H1 (cell line): ENCODE data around the gene CMTM5. TPM values are rescaled to one million over a fixed set of nuclear protein-coding genes. Genes with fewer than 3 reads are reported as not detected.

Source experiments
- CTCF ChIA-PET: fragments of 300-600 bp; sonication (Branson Sonifier 250); formaldehyde crosslinking; loops from one replicate; lab custom pipeline; 2021; ENCODE audit not compliant: partially characterized antibody; lab: Charles Lee
- POLR2A ChIA-PET: fragments of 300-600 bp; sonication (Branson Sonifier 250); formaldehyde crosslinking; loops from one replicate; lab custom pipeline; 2021; ENCODE audit warnings: inconsistent platforms; ENCODE audit not compliant: partially characterized antibody; lab: Charles Lee
- DNase-seq, 2 experiments: peaks; one replicate each; pipeline versions ENCODE4 v3.0.0 to v3.0.0-alpha.2; 2010 to 2022; ENCODE audit warnings: low spot score in 2 of 2, low read depth in 1 of 2, mixed read lengths in 1 of 2
- FAIRE-seq: peaks from 2 replicates; lab custom pipeline; 2011; peaks lifted over from hg19 to GRCh38; lab: Jason Lieb, UNC
- H2AFZ ChIP-seq: 2 replicates; pipeline ENCODE4 v1.8.1; 2012; ENCODE audit warnings: low read length, inconsistent platforms
- H2AK5ac ChIP-seq: 2 replicates; pipeline ENCODE4 v1.6.1; 2013; ENCODE audit warnings: low read depth, low read length
- H2BK120ac ChIP-seq: replicated peaks from 2 replicates; pipeline ENCODE3; 2013; ENCODE audit warnings: low read depth, low read length, inconsistent platforms
- H2BK12ac ChIP-seq: 2 replicates; pipeline ENCODE4 v1.6.1; 2013; ENCODE audit warnings: low read depth, low read length
- H2BK15ac ChIP-seq: 2 replicates; pipeline ENCODE4 v1.6.1; 2013; ENCODE audit warnings: low read length
- H2BK20ac ChIP-seq: 2 replicates; pipeline ENCODE4 v1.6.1; 2013; ENCODE audit warnings: low read length
- H2BK5ac ChIP-seq: 2 replicates; pipeline ENCODE4 v1.6.1; 2013; ENCODE audit warnings: low read depth, low read length
- H3K14ac ChIP-seq: 2 replicates; pipeline ENCODE4 v1.6.1; 2013; ENCODE audit warnings: inconsistent platforms; ENCODE audit not compliant: insufficient read length
- H3K18ac ChIP-seq: 2 replicates; pipeline ENCODE4 v1.6.1; 2013; ENCODE audit warnings: low read length; ENCODE audit errors: extremely low read depth
- H3K23ac ChIP-seq: 2 replicates; pipeline ENCODE4 v1.6.1; 2013; ENCODE audit warnings: inconsistent platforms; ENCODE audit not compliant: insufficient read length
- H3K23me2 ChIP-seq: 2 replicates; pipeline ENCODE4 v1.6.1; 2013; ENCODE audit warnings: low read depth, low read length
- H3K27ac ChIP-seq: 2 replicates; pipeline ENCODE4 v1.6.1; 2011; ENCODE audit warnings: low read depth, low read length, inconsistent platforms
- H3K27me3 ChIP-seq, 4 experiments: replicated peaks in 1 of 4; 1 replicate in 1 of 4; 2 replicates in 3 of 4; pipeline versions ENCODE4 v1.6.1 to v1.8.1; 2011 to 2013; ENCODE audit warnings: low read length in 3 of 4, mild to moderate bottlenecking in 3 of 4, inconsistent platforms in 2 of 4, mixed read lengths in 2 of 4, moderate library complexity in 1 of 4; ENCODE audit not compliant: control insufficient read depth in 3 of 4, insufficient read depth in 3 of 4; ENCODE audit errors: extremely low read depth in 1 of 4
- H3K36me3 ChIP-seq, 4 experiments: 2 replicates each; pipeline versions ENCODE4 v1.6.1 to v1.8.1; 2011 to 2013; ENCODE audit warnings: mild to moderate bottlenecking in 4 of 4, low read length in 3 of 4, moderate library complexity in 2 of 4, control low read depth in 1 of 4, inconsistent platforms in 1 of 4; ENCODE audit not compliant: insufficient read depth in 4 of 4, control insufficient read depth in 2 of 4
- H3K4ac ChIP-seq: replicated peaks from 2 replicates; pipeline ENCODE3; 2013; ENCODE audit warnings: low read length, low read depth, mixed read lengths, inconsistent platforms; ENCODE audit not compliant: insufficient read length
- H3K4me1 ChIP-seq, 4 experiments: replicated peaks in 1 of 4; 1 replicate in 1 of 4; 2 replicates in 3 of 4; pipeline versions ENCODE4 v1.6.1 to v1.8.1; 2011 to 2013; ENCODE audit warnings: low read length in 3 of 4, inconsistent platforms in 2 of 4, mixed read lengths in 1 of 4; ENCODE audit not compliant: insufficient read depth in 4 of 4, control insufficient read depth in 3 of 4
- H3K4me2 ChIP-seq, 2 experiments: 2 replicates each; pipeline versions ENCODE4 v1.6.1 to v1.8.1; 2011 to 2013; ENCODE audit warnings: low read depth in 2 of 2, low read length in 2 of 2, control low read depth in 1 of 2, inconsistent platforms in 1 of 2, mild to moderate bottlenecking in 1 of 2; ENCODE audit not compliant: insufficient read depth in 1 of 2
- H3K4me3 ChIP-seq, 4 experiments: fragments of 200-600, 300-600 bp in 1 of 4; sonication (generic), shearing (Covaris generic), sonication (Bioruptor Twin) in 1 of 4; 2 replicates each; pipeline versions ENCODE4 v1.5.1 to v1.8.1; 2011 to 2016; ENCODE audit warnings: low read length in 4 of 4, low read depth in 3 of 4, control low read depth in 2 of 4, inconsistent platforms in 2 of 4, mild to moderate bottlenecking in 2 of 4, mixed read lengths in 1 of 4, moderate library complexity in 1 of 4; ENCODE audit not compliant: insufficient read depth in 2 of 4; ENCODE audit errors: extremely low read depth in 1 of 4
- H3K56ac ChIP-seq: replicated peaks from 2 replicates; pipeline ENCODE3; 2013; ENCODE audit warnings: low read depth, mild to moderate bottlenecking, mixed read lengths, low read length, inconsistent platforms; ENCODE audit not compliant: insufficient read length
- H3K79me1 ChIP-seq: 2 replicates; pipeline ENCODE4 v1.6.1; 2013; ENCODE audit warnings: low read depth, low read length, control low read depth
- H3K79me2 ChIP-seq, 2 experiments: 2 replicates each; pipeline versions ENCODE4 v1.6.1 to v1.8.1; 2012 to 2013; ENCODE audit warnings: low read length in 2 of 2, mild to moderate bottlenecking in 2 of 2, inconsistent platforms in 1 of 2; ENCODE audit not compliant: insufficient read depth in 2 of 2, control insufficient read depth in 1 of 2
- H3K9ac ChIP-seq, 4 experiments: replicated peaks in 1 of 4; 1 replicate in 1 of 4; 2 replicates in 3 of 4; pipeline versions ENCODE4 v1.6.1 to v1.8.1; 2011 to 2013; ENCODE audit warnings: low read depth in 3 of 4, low read length in 3 of 4, control low read depth in 2 of 4, mild to moderate bottlenecking in 2 of 4, moderate library complexity in 2 of 4, inconsistent platforms in 1 of 4; ENCODE audit errors: extremely low read depth in 1 of 4
- H3K9me3 ChIP-seq, 2 experiments: 2 replicates each; pipeline versions ENCODE4 v1.6.1 to v1.8.1; 2012 to 2013; ENCODE audit warnings: mild to moderate bottlenecking in 2 of 2, moderate library complexity in 2 of 2, control low read depth in 1 of 2, inconsistent platforms in 1 of 2, low read depth in 1 of 2, low read length in 1 of 2, mixed read lengths in 1 of 2; ENCODE audit not compliant: insufficient read depth in 2 of 2
- H4K20me1 ChIP-seq, 2 experiments: replicated peaks in 1 of 2; 2 replicates each; pipeline versions ENCODE3 to v1.8.1; 2011 to 2013; ENCODE audit warnings: inconsistent platforms in 2 of 2, low read length in 2 of 2, mild to moderate bottlenecking in 1 of 2; ENCODE audit not compliant: insufficient read depth in 2 of 2, control insufficient read depth in 1 of 2
- H4K5ac ChIP-seq: 2 replicates; pipeline ENCODE4 v1.6.1; 2013; ENCODE audit warnings: low read length, low read depth, mixed read lengths, inconsistent platforms; ENCODE audit not compliant: insufficient read length
- H4K8ac ChIP-seq: 2 replicates; pipeline ENCODE4 v1.8.0; 2013; ENCODE audit warnings: mild to moderate bottlenecking, moderate library complexity, low read length, inconsistent platforms; ENCODE audit not compliant: insufficient read depth; ENCODE audit errors: extremely low read depth
- H4K91ac ChIP-seq: replicated peaks from 2 replicates; pipeline ENCODE3; 2013; ENCODE audit warnings: low read length, mixed read lengths, inconsistent platforms; ENCODE audit not compliant: insufficient read length
- BACH1 ChIP-seq: IDR thresholded peaks from 2 replicates; pipeline ENCODE4 v1.6.1; 2012; ENCODE audit warnings: low read length, improper control_type of control experiment
- E2F6 ChIP-seq: IDR thresholded peaks from 2 replicates; pipeline ENCODE4 v1.6.1; 2012; ENCODE audit warnings: inconsistent platforms
- EZH2 ChIP-seq: fragments of 200-600 bp; sonication (generic); IDR thresholded peaks from 2 replicates; pipeline ENCODE4 v1.7.1; 2012; ENCODE audit warnings: low read depth, mild to moderate bottlenecking, moderate library complexity, low read length, inconsistent platforms; ENCODE audit not compliant: severe bottlenecking
- JUN ChIP-seq: IDR thresholded peaks from 2 replicates; pipeline ENCODE4 v1.6.1; 2011; ENCODE audit warnings: low read depth, mild to moderate bottlenecking, improper control_type of control experiment, low read length
- POLR2AphosphoS5 ChIP-seq: IDR thresholded peaks from 2 replicates; pipeline ENCODE4 v1.6.1; 2011; ENCODE audit warnings: low read depth, low read length
- RXRA ChIP-seq: IDR thresholded peaks from 2 replicates; pipeline ENCODE4 v1.6.1; 2011; ENCODE audit warnings: low read depth, mild to moderate bottlenecking, low read length, moderate library complexity; ENCODE audit not compliant: insufficient read depth
- TAF7 ChIP-seq: optimal IDR thresholded peaks from 2 replicates; pipeline ENCODE3; 2011; ENCODE audit warnings: low read depth, mild to moderate bottlenecking, inconsistent platforms, low read length, moderate library complexity, borderline replicate concordance
- WGBS, 2 experiments: shearing (Covaris generic) in 1 of 2; methylation state at CpG; one replicate each; pipeline versions ENCODE4 v1.1.6 to v1.1.7; 2013 to 2015; ENCODE audit warnings: low lambda C conversion rate in 2 of 2, mixed read lengths in 2 of 2, inconsistent platforms in 1 of 2, low coverage in 1 of 2, missing lambda C conversion rate in 1 of 2; ENCODE audit not compliant: insufficient replicate concordance in 2 of 2, insufficient coverage in 1 of 2, insufficient read length in 1 of 2; ENCODE audit errors: extremely low coverage in 1 of 2, missing lambda C conversion rate in 1 of 2; 5-methylcytosine and 5-hydroxymethylcytosine counted together
- polyA plus RNA-seq, 7 experiments: library from polyadenylated mRNA; depleted of rRNA in 3 of 7; stranded (reverse) in 5 of 7; unstranded in 2 of 7; fragments of >200 nt in 5 of 7; fragments of 200-250 nt in 2 of 7; gene quantifications; 1 replicate in 5 of 7; 2 replicates in 1 of 7; 4 replicates in 1 of 7; pipeline versions ENCODE4 v1.2.1 to v1.2.3, GENCODE V29; 2011 to 2013; ENCODE audit warnings: missing spikeins in 2 of 7, mixed read lengths in 2 of 7
- total RNA-seq: library from RNA; stranded (reverse); fragmentation: NEBNext Ultra II Directional; extraction: Animal tissue kit (Norgen Biotek cat#: 25700); gene quantifications from 2 replicates; pipeline ENCODE4 v1.2.1, GENCODE V29; 2021

CMTM5 gene
- total and polyA plus RNA-seq, 2 of the 8 experiments (the other 6 are each of a cell fraction or from before 2014, with no cell fraction given) = 2.1 TPM; not detected in 1

- Histone ChIP-seq H2BK20ac (no peak overlapping the region), H3K79me1 (no peaks in the 10 kb centered on the region), H2AFZ (no peak overlapping the region), H2BK5ac (no peak overlapping the region), H3K23ac (no peak overlapping the region), H3K23me2 (no peaks in the 10 kb centered on the region), H3K9ac (no peak overlapping the region), H3K79me2 (no peaks in the 10 kb centered on the region), H2AK5ac (no peak overlapping the region; the same call in 1 of the 2 replicates), H2BK120ac (no peak overlapping the region), H3K27ac (no peak overlapping the region), H4K8ac (no peak overlapping the region; the same call in 1 of the 2 replicates), H4K5ac (no peak overlapping the region), H3K14ac (no peak overlapping the region), H3K4ac (no peak overlapping the region), H3K27me3 (peaks cover 0 to 23% (median 11%) of the 10 kb centered on the region in 4 experiments; a peak in 6 of 7 replicates), H3K4me3 (no peak overlapping the region), H3K4me2 (no peak overlapping the region), H3K18ac (no peak overlapping the region), H3K9me3 (no peaks in the 10 kb centered on the region), H3K4me1 (peaks cover 0 to 12% (median 4%) of the 10 kb centered on the region in 4 experiments; a peak in 3 of 7 replicates), H3K56ac (no peak overlapping the region), H2BK12ac (no peak overlapping the region), H4K20me1 (no peaks in the 10 kb centered on the region), H4K91ac (no peak overlapping the region), H3K36me3 (no peaks in the 10 kb centered on the region), H2BK15ac (no peak overlapping the region)
- DNase-seq = no peak
- CTCF ChIA-PET = interaction anchor here (1.1 to 15.0 kb wide), 14 partner anchors 10 to 117 kb away, joined by 3 to 333 read pairs (median 12); partner anchors contain the start of genes EFS and SLC22A17
- 89% methylated on average over 14 of the region's 14 CpGs; no CpG with 5 or more reads in 1 of the 2 experiments for WGBS, 2 experiments
- FAIRE-seq = no peak
- POLR2A ChIA-PET = interaction anchor here (0.6 to 3.3 kb wide), 4 partner anchors 11 to 56 kb away, joined by 3 to 19 read pairs (median 12); partner anchors contain the start of gene PABPN1
- TF ChIP-seq TAF7 = no peak
- TF ChIP-seq EZH2 = no peak
- no peak for TF ChIP-seq POLR2AphosphoS5
- no peak for TF ChIP-seq JUN
- TF ChIP-seq E2F6 = no peak
- TF ChIP-seq BACH1 = no peak
- no peak for TF ChIP-seq RXRA
These were observed 1.0 kb downstream of the CMTM5 start for GRCh38 chr14:23377573-23378563.
